Measurements from ENCODE around the gene MAP3K5. TPM values are rescaled to one million over a fixed set of nuclear protein-coding genes. Genes with fewer than 3 reads are reported as not detected.
A peak's percentile ranks its signal among the peaks of the same experiment; 100 is the strongest.

The MAP3K5 gene
- total and polyA plus RNA-seq, 12 donors: 41.9 to 306 (median 215) TPM

GRCh38 chr6:136660727-136661126, 131.6 kb downstream of the MAP3K5 start:
- no peak overlapping the region for H3K4me3 ChIP-seq
- peaks cover 11 to 44% of the 10 kb centered on the region in 2 donors for H3K4me1 ChIP-seq (replicated peaks in 1 of 2)
- WGBS, 4 donors: 43 to 56% (median 52%) methylated on average over 1 of the region's 1 CpG
- no peaks in the 10 kb centered on the region for H3K27me3 ChIP-seq
- peaks cover 0 to 31% of the 10 kb centered on the region in 2 donors for H3K36me3 ChIP-seq (replicated peaks in 1 of 2)
- H3K27ac ChIP-seq: no peak overlapping the region
- H3K9me3 ChIP-seq (replicated peaks in 1 of 3): no peaks in the 10 kb centered on the region
- no peak for DNase-seq
- intact Hi-C loops (cut with DNase I): no loop called here
- TF ChIP-seq CTCF (IDR thresholded peaks at IDR 0.05) (no peak), POLR2A (IDR thresholded peaks at IDR 0.05) (no peak)

- Histone ChIP-seq H3K36me3 (replicated peaks in 1 of 2) (peaks cover 0 to 30% of the 10 kb centered on the region in 2 donors), H3K27me3 (no peaks in the 10 kb centered on the region), H3K4me1 (replicated peaks in 1 of 2) (peaks cover 11 to 45% of the 10 kb centered on the region in 2 donors), H3K27ac (no peak overlapping the region), H3K4me3 (no peak overlapping the region), H3K9me3 (replicated peaks in 1 of 3) (no peaks in the 10 kb centered on the region)
- no peak for DNase-seq
- TF ChIP-seq CTCF (IDR thresholded peaks at IDR 0.05) (no peak), POLR2A (IDR thresholded peaks at IDR 0.05) (no peak)
- intact Hi-C loops (cut with DNase I): no loop called here
- 93 to 97% (median 94%) methylated on average over 6 of the region's 6 CpGs for WGBS, 4 donors
These were observed 132.2 kb downstream of the MAP3K5 start for GRCh38 chr6:136659991-136660499.

GRCh38 chr6:136658711-136659110, 133.6 kb downstream of the MAP3K5 start:
- WGBS, 4 donors: 84 to 89% (median 87%) methylated on average over 2 of the region's 2 CpGs
- H3K27ac ChIP-seq: no peak overlapping the region
- H3K36me3 ChIP-seq (replicated peaks in 1 of 2): peaks cover 0 to 26% of the 10 kb centered on the region in 2 donors
- H3K27me3 ChIP-seq: no peaks in the 10 kb centered on the region
- DNase-seq: no peak
- no peak overlapping the region for H3K4me3 ChIP-seq
- intact Hi-C loops (cut with DNase I): no loop called here
- H3K4me1 ChIP-seq (replicated peaks in 1 of 2): peaks cover 11 to 45% of the 10 kb centered on the region in 2 donors
- TF ChIP-seq POLR2A (IDR thresholded peaks at IDR 0.05) (no peak), CTCF (IDR thresholded peaks at IDR 0.05) (no peak)
- H3K9me3 ChIP-seq (replicated peaks in 1 of 3): no peaks in the 10 kb centered on the region

GRCh38 chr6:136657666-136658065, 134.6 kb downstream of the MAP3K5 start:
- Histone ChIP-seq H3K27me3 (no peaks in the 10 kb centered on the region), H3K27ac (no peak overlapping the region), H3K4me1 (replicated peaks in 1 of 2) (peaks cover 18 to 41% of the 10 kb centered on the region in 2 donors), H3K4me3 (no peak overlapping the region), H3K36me3 (replicated peaks in 1 of 2) (peaks cover 0 to 32% of the 10 kb centered on the region in 2 donors), H3K9me3 (replicated peaks in 1 of 3) (no peaks in the 10 kb centered on the region)
- intact Hi-C loops (cut with DNase I): no loop called here
- no peak for TF ChIP-seq POLR2A (IDR thresholded peaks at IDR 0.05)
- no peak for TF ChIP-seq CTCF (IDR thresholded peaks at IDR 0.05)
- 50 to 63% (median 59%) methylated on average over 4 of the region's 4 CpGs for WGBS, 4 donors
- peak in 3 of 7 donors; percentile 32 to 43 (median 40) for DNase-seq

Data from adrenal gland (tissue), 12 donors.